Left lung (tissue), 10 donors: ENCODE results near the gene HINFP. TPM values are rescaled to one million over a fixed set of nuclear protein-coding genes. Genes with fewer than 3 reads are reported as not detected.

Experiments used
- ATAC-seq: fragments of 200-7000 bp; cut with Tn5 transposase; one replicate; pipeline ENCODE4 v1.9.1; 2020; ENCODE audit warnings: moderate library complexity
- DNase-seq, 4 donors: peaks; one replicate each; pipeline ENCODE4 v3.0.0-alpha.2; 2013 to 2020
- H3K27ac ChIP-seq, 2 donors: fragments of 200-600 bp; sonication (generic) in 1 of 2; one replicate each; pipeline versions ENCODE4 v1.5.0 to v1.8.0; 2020 to 2021
- H3K27me3 ChIP-seq, 2 donors: fragments of 200-600 bp; sonication (generic) in 1 of 2; one replicate each; pipeline versions ENCODE4 v1.5.0 to v1.8.0; 2020 to 2021
- H3K36me3 ChIP-seq, 2 donors: fragments of 200-600 bp; sonication (generic) in 1 of 2; one replicate each; pipeline versions ENCODE4 v1.5.0 to v1.8.0; 2020 to 2021
- H3K4me1 ChIP-seq, 2 donors: fragments of 200-600 bp; one replicate each; pipeline ENCODE4 v1.8.0; 2021
- H3K4me3 ChIP-seq, 2 donors: fragments of 200-600 bp; sonication (generic) in 1 of 2; one replicate each; pipeline versions ENCODE4 v1.5.0 to v1.8.0; 2020 to 2021; ENCODE audit warnings: mild to moderate bottlenecking in 1 of 2
- H3K9me3 ChIP-seq, 2 donors: fragments of 200-600 bp; sonication (generic) in 1 of 2; one replicate each; pipeline versions ENCODE4 v1.5.0 to v1.8.0; 2020 to 2021
- CTCF ChIP-seq, 2 donors: fragments of 200-600 bp; sonication (generic) in 1 of 2; IDR thresholded peaks; one replicate each; pipeline versions ENCODE4 v1.5.0 to v1.8.0; 2021; ENCODE audit warnings: antibody characterized with exemption in 2 of 2
- intact Hi-C, 2 donors: fragments of 100-400 bp; cut with DNase I; formaldehyde crosslinking; loops; one replicate each; pipeline versions ENCODE4 v1.11.2 to v1.14.2; 2022
- polyA plus RNA-seq, 6 donors: library from polyadenylated mRNA; unstranded; fragments of 120-200 nt; gene quantifications; one replicate each; pipeline ENCODE4 v1.2.1, GENCODE V29; 2013; ENCODE audit not compliant: insufficient read length in 6 of 6
- total RNA-seq, 2 donors: library from RNA; stranded (reverse); fragmentation: NEBNext Ultra II Directional; extraction: Animal tissue kit (Norgen Biotek cat#: 25700); gene quantifications; one replicate each; pipeline ENCODE4 v1.2.1, GENCODE V29; 2021
- donor health status: DM: no; HTN: yes; CAD: no.
- donor health status: DM: no; HTN: no; CAD: no.

The HINFP gene
- total and polyA plus RNA-seq, 8 donors, result 21.6 to 41.7 (median 38.4) TPM

GRCh38 chr11:119092880-119093842 lies 28.2 kb upstream of the HINFP start:
- Histone ChIP-seq H3K36me3 (peaks cover 0 to 25% of the 10 kb centered on the region in 2 donors), H3K27me3 (no peaks in the 10 kb centered on the region), H3K27ac (peak overlapping the region in 1 of 2 donors; percentile 96), H3K4me1 (peaks cover 17 to 39% of the 10 kb centered on the region in 2 donors), H3K9me3 (no peaks in the 10 kb centered on the region), H3K4me3 (peak overlapping the region; percentile 88 to 89)
- TF ChIP-seq CTCF (IDR thresholded peaks at IDR 0.05), result no peak
- DNase-seq (no peak), ATAC-seq (no peak)
- intact Hi-C loops, result no loop called here

GRCh38 chr11:119093942-119094815 lies 27.2 kb upstream of the HINFP start:
- Histone ChIP-seq H3K9me3 (no peaks in the 10 kb centered on the region), H3K27me3 (no peaks in the 10 kb centered on the region), H3K36me3 (peaks cover 0 to 29% of the 10 kb centered on the region in 2 donors), H3K4me1 (peaks cover 17 to 39% of the 10 kb centered on the region in 2 donors), H3K27ac (peak overlapping the region; percentile 87 to 96), H3K4me3 (peak overlapping the region; percentile 88 to 89)
- DNase-seq (peak in 1 of 4 donors; percentile 84), ATAC-seq (peak; percentile 30)
- TF ChIP-seq CTCF (IDR thresholded peaks at IDR 0.05), result no peak
- intact Hi-C loops, result no loop called here

DNA sequence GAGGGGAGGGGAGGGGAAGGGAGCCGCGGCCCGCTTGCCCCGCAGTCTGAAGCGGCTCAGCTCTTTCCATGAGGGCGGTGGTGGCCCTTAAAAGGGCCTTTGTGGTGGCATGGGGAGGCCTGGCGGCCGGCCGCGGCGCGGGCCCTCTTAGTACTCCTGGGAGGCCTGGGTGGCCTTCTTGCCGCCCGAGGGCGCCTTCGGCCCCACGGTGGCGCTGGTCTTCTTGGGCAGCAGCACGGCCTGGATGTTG lies 26.6 kb upstream of the HINFP start:
- intact Hi-C loops, result no loop called here
- Histone ChIP-seq H3K4me3 (peak overlapping the region; percentile 88 to 89), H3K27me3 (no peaks in the 10 kb centered on the region), H3K9me3 (no peaks in the 10 kb centered on the region), H3K4me1 (peaks cover 17 to 41% of the 10 kb centered on the region in 2 donors), H3K27ac (peak overlapping the region; percentile 87 to 96), H3K36me3 (peaks cover 0 to 29% of the 10 kb centered on the region in 2 donors)
- peak in 3 of 4 donors; percentile 86 to 96 (median 87) for DNase-seq
- TF ChIP-seq CTCF (IDR thresholded peaks at IDR 0.05), result peak; percentile 66 to 71
- peak; percentile 87 for ATAC-seq

GRCh38 chr11:119095066-119095880 lies 26.1 kb upstream of the HINFP start:
- TF ChIP-seq CTCF (IDR thresholded peaks at IDR 0.05), result peak in 1 of 2 donors; percentile 2
- ATAC-seq (peak; percentile 94), DNase-seq (peak; percentile 95 to 99 (median 98))
- Histone ChIP-seq H3K27me3 (no peaks in the 10 kb centered on the region), H3K9me3 (no peaks in the 10 kb centered on the region), H3K4me3 (peak overlapping the region; percentile 88 to 89), H3K4me1 (peaks cover 19 to 42% of the 10 kb centered on the region in 2 donors), H3K36me3 (peaks cover 0 to 29% of the 10 kb centered on the region in 2 donors), H3K27ac (peak overlapping the region; percentile 87 to 96)
- intact Hi-C loops, result no loop called here
